NAMALWA (cell line): Measurements from ENCODE around the gene RAB9A.
"Not testable (repeated sequence)": the region's sequence is repeated elsewhere in the genome, so short reads cannot be mapped to it uniquely, and the experiment has no call there.

ENCODE experiments used
- DNase-seq: peaks from one replicate; pipeline ENCODE4 v3.0.0-alpha.2; 2015; ENCODE audit warnings: low spot score

RAB9A gene

DNA sequence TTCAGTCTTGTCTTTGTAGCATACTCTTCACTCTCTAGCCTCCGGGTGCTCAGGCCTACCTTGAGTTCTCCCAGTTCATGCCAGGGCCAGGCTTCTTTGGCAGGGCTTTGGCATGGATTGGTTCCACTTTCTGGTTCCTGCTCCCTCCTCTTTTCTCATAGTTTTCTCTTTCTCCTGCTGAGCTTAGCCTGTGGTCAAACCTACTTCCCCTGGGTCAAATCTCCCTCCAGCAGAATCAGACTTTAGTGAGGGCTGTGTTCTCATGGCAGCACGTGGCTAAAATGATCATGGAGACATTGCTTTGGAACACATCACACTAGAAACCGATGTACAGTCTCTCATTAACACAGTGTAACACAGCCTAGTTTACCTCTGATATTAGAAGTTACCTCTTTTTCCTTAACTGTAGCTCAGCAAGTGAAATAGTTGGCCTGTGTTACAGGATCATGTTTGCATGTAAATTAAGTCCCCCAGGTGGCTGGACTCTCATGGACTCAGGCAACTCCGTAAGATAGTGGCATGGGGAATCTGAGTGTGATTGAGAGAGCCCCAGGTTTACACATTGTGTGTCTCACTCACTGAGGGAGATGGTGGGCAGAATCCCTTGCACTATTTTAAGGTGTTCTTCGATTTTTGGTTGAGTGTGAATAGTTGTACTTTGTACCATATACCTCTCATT is 13.3 kb downstream of the RAB9A start:
- no peak for DNase-seq

GRCh38 chrX:13703135-13703534 is 14.2 kb downstream of the RAB9A start:
- DNase-seq, result no peak

GRCh38 chrX:13703589-13703988 is 14.7 kb downstream of the RAB9A start:
- no peak for DNase-seq

DNA sequence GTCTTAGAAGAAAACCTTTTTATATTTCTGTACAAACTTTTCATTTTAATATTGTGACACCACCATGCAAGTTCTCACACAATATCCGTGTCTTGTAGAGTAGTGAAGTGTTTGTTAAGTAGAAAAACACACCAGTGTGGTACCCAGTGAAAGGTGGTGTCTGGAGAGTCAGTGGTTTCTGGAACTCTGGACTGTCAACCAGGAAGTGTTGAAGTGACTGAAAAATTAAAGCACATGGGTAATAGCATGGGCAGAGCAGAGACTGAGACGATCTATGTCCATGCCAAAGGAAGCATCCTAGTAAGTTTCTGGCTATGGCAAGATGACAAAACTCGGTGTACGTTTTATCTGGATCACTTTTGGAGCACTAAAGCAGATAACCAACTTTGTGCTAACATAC is 22.2 kb downstream of the RAB9A start:
- DNase-seq, result no peak

- no peak for DNase-seq
These were observed 27.5 kb downstream of the RAB9A start for GRCh38 chrX:13716455-13716854.

GRCh38 chrX:13716905-13717304 is 28.0 kb downstream of the RAB9A start:
- DNase-seq, result no peak

- DNase-seq, result no peak
These were observed 29.0 kb downstream of the RAB9A start for GRCh38 chrX:13717700-13718472.

- no peak for DNase-seq
These were observed 30.4 kb downstream of the RAB9A start for GRCh38 chrX:13719192-13719856.

DNA sequence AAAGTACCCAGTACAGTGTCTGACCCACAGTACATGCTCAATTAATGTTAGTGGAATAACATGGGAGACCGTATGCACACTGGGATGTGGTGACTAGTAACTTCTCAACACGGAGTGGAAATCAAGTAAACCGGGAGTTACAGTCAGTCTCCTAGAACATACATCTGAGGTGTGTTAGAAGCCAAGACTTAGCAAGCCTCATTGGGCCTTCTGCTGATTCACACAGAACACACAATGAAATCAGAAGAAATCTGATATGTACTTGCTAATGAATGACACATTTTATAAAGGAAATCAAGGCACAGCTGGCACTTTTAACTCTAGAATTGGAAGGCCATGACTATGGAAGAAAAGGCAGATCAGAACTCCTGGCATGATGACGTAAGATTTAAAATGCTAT is 32.4 kb downstream of the RAB9A start:
- DNase-seq, result no peak

DNA sequence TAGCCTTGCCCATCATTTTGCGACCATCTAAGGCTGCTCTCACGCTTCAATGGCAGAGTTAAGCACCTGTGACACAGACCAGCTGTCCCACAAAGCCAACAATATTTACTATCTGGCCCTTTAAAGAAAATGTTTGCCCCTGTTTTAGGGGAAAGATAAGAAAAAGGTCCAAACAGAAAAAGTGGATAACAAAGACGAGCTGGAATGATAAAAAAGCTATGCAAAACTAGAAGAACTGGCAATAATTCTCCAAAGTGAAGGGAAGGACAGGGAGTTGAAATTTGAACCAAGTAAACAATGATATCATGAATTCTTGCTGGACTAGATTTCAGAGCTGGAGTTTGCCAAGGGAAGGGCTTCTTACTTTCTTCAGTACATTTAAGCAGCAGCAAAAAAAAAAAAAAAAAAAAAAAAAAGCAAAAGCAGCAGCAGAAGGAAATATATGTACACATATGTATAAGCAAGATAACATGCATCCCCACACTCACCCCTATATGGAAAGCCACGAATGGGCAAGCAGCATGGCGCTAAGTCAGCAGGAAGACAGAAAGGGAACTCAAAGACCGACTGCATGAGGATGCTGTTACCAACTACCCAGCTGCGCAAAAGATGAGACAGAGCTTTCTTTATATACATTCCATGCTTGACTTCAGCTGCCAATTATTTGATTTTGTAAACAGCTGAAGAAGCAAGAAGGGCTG is 33.0 kb downstream of the RAB9A start:
- DNase-seq, result peak; percentile 43

GRCh38 chrX:13724878-13725277 is 36.0 kb downstream of the RAB9A start:
- not testable (repeated sequence) for DNase-seq

DNA sequence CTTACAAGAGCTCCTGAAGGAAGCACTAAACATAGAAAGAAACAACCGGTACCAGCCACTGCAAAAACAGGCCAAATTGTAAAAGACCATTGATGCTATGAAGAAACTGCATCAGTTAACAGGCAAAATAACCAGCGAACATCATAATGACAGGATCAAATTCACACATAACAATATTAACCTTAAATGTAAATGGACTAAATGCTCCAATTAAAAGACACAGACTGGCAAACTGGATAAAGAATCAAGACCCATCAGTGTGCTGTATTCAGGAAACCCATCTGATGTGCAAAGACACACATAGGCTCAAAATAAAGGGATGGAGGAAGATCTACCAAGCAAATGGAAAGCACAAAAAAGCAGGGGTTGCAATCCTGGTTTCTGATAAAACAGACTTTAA is 37.7 kb downstream of the RAB9A start:
- DNase-seq, result not testable (repeated sequence)

GRCh38 chrX:13730523-13730922 is 41.6 kb downstream of the RAB9A start:
- not testable (repeated sequence) for DNase-seq

GRCh38 chrX:13732246-13733067 is 43.5 kb downstream of the RAB9A start:
- DNase-seq, result no peak

DNA sequence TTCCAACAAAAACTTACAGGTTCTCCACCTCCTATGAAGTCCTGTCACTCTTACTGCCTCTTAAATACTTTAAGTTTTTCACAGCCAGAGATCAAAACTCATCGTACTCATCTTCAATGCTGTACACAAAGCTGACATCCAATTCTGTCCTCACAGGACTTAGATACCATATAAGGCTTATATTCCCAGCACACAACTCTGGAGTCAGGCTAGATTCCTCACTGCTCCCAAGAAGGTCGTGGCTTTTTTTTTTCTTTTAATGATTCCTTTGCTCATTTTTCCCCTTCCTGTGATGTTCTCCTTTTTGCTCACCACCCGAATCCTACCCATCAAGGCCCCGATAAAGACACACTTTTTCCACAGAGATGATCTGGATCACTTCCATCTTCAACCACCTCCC is 44.6 kb downstream of the RAB9A start:
- no peak for DNase-seq

- peak; percentile 96 for DNase-seq
These were observed 45.6 kb downstream of the RAB9A start, which contains the start of the genes OFD1 and TRAPPC2 for GRCh38 chrX:13734278-13735172. TSS of gene OFD1 (plus strand) at chrX:13734748. CDS start at chrX:13735072, 324 bp downstream. TSS of gene TRAPPC2 (minus strand) at chrX:13734620. CDS start at chrX:13719963, 14,657 bp downstream.

DNA sequence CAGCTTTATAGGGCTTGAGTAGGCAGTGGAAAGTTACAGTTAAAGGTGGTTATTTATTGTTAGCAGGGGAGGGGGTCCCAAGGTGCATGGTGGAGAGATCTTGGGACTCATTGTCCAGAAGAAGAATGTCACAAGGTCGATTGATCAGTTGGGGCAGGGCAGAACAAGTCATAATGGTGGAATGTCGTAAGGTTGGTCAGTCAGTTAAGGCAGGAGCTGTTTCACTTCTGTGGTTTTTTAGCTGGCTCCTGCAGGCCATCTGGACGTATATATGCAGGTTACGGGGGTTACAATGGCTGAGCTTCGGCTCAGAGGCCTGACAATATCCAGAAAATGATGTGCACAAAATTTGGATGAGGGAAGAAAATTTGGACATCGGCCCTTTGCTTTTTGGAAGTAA is 52.8 kb downstream of the RAB9A start:
- DNase-seq, result peak; percentile 36

DNA sequence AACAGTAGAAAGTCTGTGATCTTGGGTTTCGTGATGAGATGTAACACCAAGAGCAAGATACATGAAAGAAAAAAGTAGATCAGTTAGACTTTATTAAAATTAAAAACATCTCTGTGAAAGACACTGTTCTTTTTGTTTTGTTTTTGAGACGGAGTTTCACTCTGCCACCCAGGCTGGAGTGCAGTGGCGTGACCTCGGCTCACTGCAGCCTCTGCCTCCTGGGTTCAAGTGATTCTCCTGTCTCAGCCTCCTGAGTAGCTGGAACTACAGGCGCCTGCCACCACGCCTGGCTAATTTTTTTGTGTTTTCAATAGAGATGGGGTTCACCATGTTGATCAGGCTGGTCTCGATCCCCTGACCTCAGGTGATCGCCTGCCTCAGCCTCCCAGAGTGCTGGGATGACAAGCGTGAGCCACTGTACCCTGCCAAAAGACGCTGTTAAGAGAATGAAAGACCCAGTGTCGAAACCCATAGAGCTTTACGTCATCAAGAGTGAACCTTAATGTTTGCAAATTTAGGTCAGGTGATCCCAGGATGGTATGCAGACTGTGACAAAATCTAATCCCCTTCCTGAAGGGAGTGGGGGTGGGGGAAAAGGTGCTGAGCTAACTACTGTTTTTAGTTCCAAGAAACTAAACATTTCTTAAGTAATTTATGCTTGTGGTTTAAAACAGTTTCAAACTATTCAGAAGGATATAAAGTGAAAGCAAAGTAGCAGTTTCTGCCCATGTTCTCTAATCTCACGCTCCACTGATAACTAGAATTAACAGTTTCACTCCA is 53.7 kb downstream of the RAB9A start:
- peak; percentile 76 for DNase-seq

DNA sequence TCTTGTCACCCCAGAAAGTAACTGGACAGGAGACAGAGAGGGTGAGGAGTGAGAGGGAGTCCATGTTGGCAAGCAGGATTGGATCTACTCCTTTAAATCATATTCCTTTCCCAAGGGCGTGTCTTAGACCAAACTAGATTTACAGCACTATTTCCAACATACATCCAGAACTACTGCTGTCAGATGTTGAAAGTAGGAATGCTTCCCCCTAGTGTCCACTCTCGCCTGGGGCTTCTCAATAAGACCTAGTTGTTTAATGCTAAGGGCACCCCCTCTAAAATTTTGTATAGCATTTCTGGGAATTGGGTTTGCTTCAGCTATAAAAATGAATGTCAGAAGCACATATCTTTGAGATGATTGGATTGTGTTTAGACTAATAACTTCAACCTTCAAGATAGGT is 58.9 kb downstream of the RAB9A start:
- peak; percentile 53 for DNase-seq
